ENCODE measurements around the gene FXYD4.
"Not testable (repeated sequence)": the region's sequence is repeated elsewhere in the genome, so short reads cannot be mapped to it uniquely, and the experiment has no call there.

FXYD4 gene

GRCh38 chr10:43374194-43374593, 2.8 kb downstream of the FXYD4 start:
- DNase-seq (ENCODE audit: low read depth in 2 of 2, low spot score in 1 of 2): no peak

- no peak for DNase-seq (ENCODE audit: low read depth in 2 of 2, low spot score in 1 of 2)
Observed at GRCh38 chr10:43375401-43376020, 4.1 kb downstream of the FXYD4 start.

- no peak for DNase-seq (ENCODE audit: low read depth in 2 of 2, low spot score in 1 of 2)
Observed at GRCh38 chr10:43376046-43376635, 4.7 kb downstream of the FXYD4 start.

- no peak for DNase-seq (ENCODE audit: low read depth in 2 of 2, low spot score in 1 of 2)
Observed at GRCh38 chr10:43376828-43377423, 5.5 kb downstream of the FXYD4 start.

- no peak for DNase-seq (ENCODE audit: low read depth in 2 of 2, low spot score in 1 of 2)
Observed at GRCh38 chr10:43377424-43377883, 6.0 kb downstream of the FXYD4 start.

GRCh38 chr10:43380610-43381222, 9.3 kb downstream of the FXYD4 start:
- no peak for DNase-seq (ENCODE audit: low read depth in 2 of 2, low spot score in 1 of 2)

- DNase-seq (ENCODE audit: low read depth in 2 of 2, low spot score in 1 of 2): no peak
Observed at GRCh38 chr10:43383204-43383971, 12.0 kb downstream of the FXYD4 start.

- no peak for DNase-seq (ENCODE audit: low read depth in 2 of 2, low spot score in 1 of 2)
Observed at GRCh38 chr10:43384252-43385221, 13.1 kb downstream of the FXYD4 start.

- DNase-seq (ENCODE audit: low read depth in 2 of 2, low spot score in 1 of 2): no peak
Observed at GRCh38 chr10:43385412-43386004, 14.1 kb downstream of the FXYD4 start.

- no peak for DNase-seq (ENCODE audit: low read depth in 2 of 2, low spot score in 1 of 2)
Observed at GRCh38 chr10:43386549-43386948, 15.1 kb downstream of the FXYD4 start.

GRCh38 chr10:43386981-43387677, 15.7 kb downstream of the FXYD4 start:
- DNase-seq (ENCODE audit: low read depth in 2 of 2, low spot score in 1 of 2): no peak

GRCh38 chr10:43387678-43388032, 16.2 kb downstream of the FXYD4 start:
- DNase-seq (ENCODE audit: low read depth in 2 of 2, low spot score in 1 of 2): no peak

GRCh38 chr10:43389867-43390266, 18.4 kb downstream of the FXYD4 start:
- DNase-seq (ENCODE audit: low read depth in 2 of 2, low spot score in 1 of 2): no peak

- no peak for DNase-seq (ENCODE audit: low read depth in 2 of 2, low spot score in 1 of 2)
Observed at GRCh38 chr10:43390333-43390732, 18.9 kb downstream of the FXYD4 start.

GRCh38 chr10:43390759-43391158, 19.3 kb downstream of the FXYD4 start:
- no peak for DNase-seq (ENCODE audit: low read depth in 2 of 2, low spot score in 1 of 2)

- no peak for DNase-seq (ENCODE audit: low read depth in 2 of 2, low spot score in 1 of 2)
Observed at GRCh38 chr10:43391496-43391895, 20.1 kb downstream of the FXYD4 start.

- no peak for DNase-seq (ENCODE audit: low read depth in 2 of 2, low spot score in 1 of 2)
Observed at GRCh38 chr10:43392748-43393147, 21.3 kb downstream of the FXYD4 start.

GRCh38 chr10:43393186-43393585, 21.8 kb downstream of the FXYD4 start:
- not testable (repeated sequence) for DNase-seq (ENCODE audit: low read depth in 2 of 2, low spot score in 1 of 2)

- DNase-seq (ENCODE audit: low read depth in 2 of 2, low spot score in 1 of 2): no peak
Observed at GRCh38 chr10:43393606-43394360, 22.3 kb downstream of the FXYD4 start.
